Lower lobe of right lung (tissue), 2 donors: ENCODE data around the gene ANGPTL4. TPM values are rescaled to one million over a fixed set of nuclear protein-coding genes. Genes with fewer than 3 reads are reported as not detected.
"Not testable (repeated sequence)": the region's sequence is repeated elsewhere in the genome, so short reads cannot be mapped to it uniquely, and the experiment has no call there.

Experiments used
- ATAC-seq, 2 donors: fragments of 200-7000 bp; cut with Tn5 transposase; one replicate each; pipeline ENCODE4 v1.9.1; 2020 to 2022; ENCODE audit warnings: mild to moderate bottlenecking in 2 of 2, moderate library complexity in 2 of 2
- DNase-seq: peaks from one replicate; pipeline ENCODE4 v3.0.0-alpha.2; 2020
- H3K27ac ChIP-seq: fragments of 200-600 bp; one replicate; pipeline ENCODE4 v1.8.0; 2022
- H3K27me3 ChIP-seq: fragments of 200-600 bp; one replicate; pipeline ENCODE4 v1.8.0; 2022; ENCODE audit warnings: low read depth
- H3K36me3 ChIP-seq: fragments of 200-600 bp; one replicate; pipeline ENCODE4 v1.8.0; 2022; ENCODE audit warnings: mild to moderate bottlenecking
- H3K4me1 ChIP-seq: fragments of 200-600 bp; one replicate; pipeline ENCODE4 v1.8.0; 2022
- H3K4me3 ChIP-seq: fragments of 200-600 bp; one replicate; pipeline ENCODE4 v1.8.0; 2022; ENCODE audit warnings: mild to moderate bottlenecking
- H3K9me3 ChIP-seq: fragments of 200-600 bp; one replicate; pipeline ENCODE4 v1.8.0; 2022
- intact Hi-C: fragments of 100-400 bp; cut with DNase I; formaldehyde crosslinking; loops from one replicate; pipeline ENCODE4 v1.11.0; 2022
- total RNA-seq: library from RNA; stranded (reverse); fragmentation: NEBNext Ultra II Directional; extraction: Animal tissue kit (Norgen Biotek cat#: 25700); gene quantifications from one replicate; pipeline ENCODE4 v1.2.1, GENCODE V29; 2021
- TF ChIP-seq, protein P1 (sequence below): fragments of 200-600 bp; IDR thresholded peaks from one replicate; pipeline ENCODE4 v1.8.0; 2022; ENCODE audit warnings: antibody characterized with exemption, mild to moderate bottlenecking
- donor health status: DM: no; HTN: yes; CAD: no; lungs with severe emphysema.

Gene ANGPTL4
- total RNA-seq, 1 donor from 2014 or later: 11.0 TPM

DNA sequence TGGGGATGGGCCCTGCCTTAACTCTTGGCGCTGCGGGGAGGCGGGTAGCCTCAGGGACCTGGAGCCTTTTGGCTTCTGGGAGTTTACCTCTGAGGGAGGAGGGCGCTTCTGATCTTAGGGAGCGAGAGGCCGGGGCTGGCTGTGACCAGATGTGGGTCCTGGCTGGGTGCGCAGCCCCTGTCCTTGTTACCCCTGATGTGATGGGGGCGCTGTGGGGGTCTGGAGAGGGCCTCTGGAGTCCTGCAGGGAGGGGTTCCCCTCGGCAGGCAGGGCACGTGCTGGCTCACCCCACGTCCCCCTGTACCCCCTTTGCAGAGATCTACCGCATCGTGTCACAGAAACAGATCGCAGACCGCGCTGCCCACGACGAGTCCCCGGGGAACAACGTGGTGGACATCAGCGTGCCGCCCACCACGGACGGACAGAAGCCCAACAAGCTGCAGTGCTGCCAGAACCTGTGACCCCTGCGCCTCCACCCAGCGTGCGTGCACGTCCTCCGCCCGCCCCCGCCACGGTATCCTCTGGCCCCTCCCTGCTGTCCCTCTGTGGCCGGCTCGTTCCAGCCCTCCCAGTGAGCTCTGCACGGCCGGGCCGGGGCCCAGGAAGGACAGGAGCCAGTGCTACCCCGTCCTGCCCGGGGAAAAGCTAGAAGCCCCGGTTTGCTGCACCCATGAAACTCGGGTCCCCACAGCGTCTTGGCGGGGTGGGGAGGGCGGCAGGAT is 39.3 kb downstream of the ANGPTL4 start:
- Histone ChIP-seq H3K9me3 (no peaks in the 10 kb centered on the region), H3K36me3 (peaks cover 63% of the 10 kb centered on the region), H3K27me3 (no peaks in the 10 kb centered on the region), H3K4me1 (no peaks in the 10 kb centered on the region), H3K4me3 (no peak overlapping the region), H3K27ac (no peak overlapping the region)
- DNase-seq (no peak), ATAC-seq (peak in 1 of 2 donors; percentile 8)
- TF ChIP-seq, protein P1, sequence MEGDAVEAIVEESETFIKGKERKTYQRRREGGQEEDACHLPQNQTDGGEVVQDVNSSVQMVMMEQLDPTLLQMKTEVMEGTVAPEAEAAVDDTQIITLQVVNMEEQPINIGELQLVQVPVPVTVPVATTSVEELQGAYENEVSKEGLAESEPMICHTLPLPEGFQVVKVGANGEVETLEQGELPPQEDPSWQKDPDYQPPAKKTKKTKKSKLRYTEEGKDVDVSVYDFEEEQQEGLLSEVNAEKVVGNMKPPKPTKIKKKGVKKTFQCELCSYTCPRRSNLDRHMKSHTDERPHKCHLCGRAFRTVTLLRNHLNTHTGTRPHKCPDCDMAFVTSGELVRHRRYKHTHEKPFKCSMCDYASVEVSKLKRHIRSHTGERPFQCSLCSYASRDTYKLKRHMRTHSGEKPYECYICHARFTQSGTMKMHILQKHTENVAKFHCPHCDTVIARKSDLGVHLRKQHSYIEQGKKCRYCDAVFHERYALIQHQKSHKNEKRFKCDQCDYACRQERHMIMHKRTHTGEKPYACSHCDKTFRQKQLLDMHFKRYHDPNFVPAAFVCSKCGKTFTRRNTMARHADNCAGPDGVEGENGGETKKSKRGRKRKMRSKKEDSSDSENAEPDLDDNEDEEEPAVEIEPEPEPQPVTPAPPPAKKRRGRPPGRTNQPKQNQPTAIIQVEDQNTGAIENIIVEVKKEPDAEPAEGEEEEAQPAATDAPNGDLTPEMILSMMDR: no peak
- intact Hi-C loops: no loop called here

DNA sequence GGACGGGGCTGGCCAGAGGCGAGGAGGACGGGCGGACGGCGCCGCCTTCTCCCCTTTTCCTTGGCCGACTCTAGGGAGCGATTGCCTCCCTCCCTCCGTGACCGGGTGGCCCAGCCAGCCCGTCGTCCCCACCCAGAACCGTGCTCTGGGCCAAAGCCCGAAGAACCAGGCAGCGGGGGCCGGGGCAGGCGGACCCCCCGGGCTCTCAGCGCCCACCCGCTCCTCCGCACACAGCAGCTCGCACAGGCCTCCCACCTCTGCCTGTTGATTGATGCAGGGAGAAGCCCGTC is 39.8 kb downstream of the ANGPTL4 start:
- intact Hi-C loops: no loop called here
- ATAC-seq (peak in 1 of 2 donors; percentile 3), DNase-seq (peak; percentile 39)
- TF ChIP-seq, protein P1: no peak
- Histone ChIP-seq H3K36me3 (peaks cover 63% of the 10 kb centered on the region), H3K4me3 (no peak overlapping the region), H3K4me1 (no peaks in the 10 kb centered on the region), H3K9me3 (no peaks in the 10 kb centered on the region), H3K27me3 (no peaks in the 10 kb centered on the region), H3K27ac (no peak overlapping the region)

DNA sequence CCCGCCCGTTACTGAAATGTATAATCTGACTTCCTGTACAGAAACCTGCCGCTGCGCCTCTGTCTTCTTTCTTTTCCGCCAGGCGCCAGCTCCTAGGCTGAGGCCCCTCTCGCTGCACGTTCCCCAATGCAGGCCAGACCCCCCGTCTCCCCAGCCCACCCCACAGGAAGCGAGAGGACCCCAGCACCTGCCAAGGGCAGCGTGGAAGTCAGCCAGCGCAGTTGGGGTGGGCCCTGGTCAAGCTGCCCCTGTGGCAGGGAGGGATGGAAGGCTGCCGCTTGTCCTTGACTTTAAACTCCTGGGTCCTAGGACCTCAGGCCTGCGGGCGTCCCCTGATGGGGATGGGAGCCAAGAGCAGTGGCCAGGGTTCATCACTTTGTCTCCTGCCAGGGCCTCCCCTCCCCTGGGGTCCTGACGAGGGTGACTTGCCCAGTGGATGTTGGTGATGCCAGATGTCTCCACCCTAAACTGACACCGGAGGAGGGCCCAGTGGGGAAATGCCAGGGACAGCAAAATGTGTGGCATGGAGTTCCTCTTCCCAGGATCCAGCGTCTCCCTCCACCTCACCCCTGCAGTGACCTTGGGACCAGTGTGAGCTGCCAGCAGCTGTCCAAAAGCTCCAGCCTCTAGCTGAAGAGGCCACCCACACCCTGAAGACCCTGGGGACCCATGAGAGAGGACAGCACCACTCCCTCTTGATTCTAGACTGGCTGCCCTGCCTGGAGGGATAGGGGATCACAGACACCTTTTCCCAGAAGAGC is 40.6 kb downstream of the ANGPTL4 start:
- Histone ChIP-seq H3K27ac (no peak overlapping the region), H3K27me3 (no peaks in the 10 kb centered on the region), H3K4me1 (no peaks in the 10 kb centered on the region), H3K36me3 (peaks cover 57% of the 10 kb centered on the region), H3K9me3 (no peaks in the 10 kb centered on the region), H3K4me3 (no peak overlapping the region)
- DNase-seq: peak; percentile 32
- ATAC-seq: no peak
- intact Hi-C loops: no loop called here
- TF ChIP-seq, protein P1: no peak

DNA sequence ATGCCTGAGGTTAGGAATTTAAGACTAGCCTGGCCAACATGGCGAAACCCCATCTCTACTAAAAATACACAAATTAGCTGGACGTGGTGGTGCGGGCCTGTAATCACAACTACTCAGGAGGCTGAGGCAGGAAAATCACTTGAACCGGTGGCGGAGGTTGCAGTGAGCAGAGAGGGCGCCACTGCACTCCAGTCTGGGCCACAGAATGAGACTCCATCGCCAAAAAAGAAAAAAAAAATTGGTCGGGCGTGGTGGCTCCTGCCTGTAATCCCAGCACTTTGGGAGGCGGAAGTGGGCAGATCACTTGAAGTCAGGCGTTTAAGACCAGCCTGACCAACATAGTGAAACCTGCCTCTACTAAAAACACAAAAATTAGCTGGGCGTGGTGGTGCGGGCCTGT is 46.8 kb downstream of the ANGPTL4 start:
- DNase-seq, intact Hi-C loops, H3K4me3 ChIP-seq, H3K27me3 ChIP-seq, H3K36me3 ChIP-seq, ATAC-seq, H3K27ac ChIP-seq, H3K9me3 ChIP-seq: not testable (repeated sequence)
- peaks cover 22% of the 10 kb centered on the region for H3K4me1 ChIP-seq

DNA sequence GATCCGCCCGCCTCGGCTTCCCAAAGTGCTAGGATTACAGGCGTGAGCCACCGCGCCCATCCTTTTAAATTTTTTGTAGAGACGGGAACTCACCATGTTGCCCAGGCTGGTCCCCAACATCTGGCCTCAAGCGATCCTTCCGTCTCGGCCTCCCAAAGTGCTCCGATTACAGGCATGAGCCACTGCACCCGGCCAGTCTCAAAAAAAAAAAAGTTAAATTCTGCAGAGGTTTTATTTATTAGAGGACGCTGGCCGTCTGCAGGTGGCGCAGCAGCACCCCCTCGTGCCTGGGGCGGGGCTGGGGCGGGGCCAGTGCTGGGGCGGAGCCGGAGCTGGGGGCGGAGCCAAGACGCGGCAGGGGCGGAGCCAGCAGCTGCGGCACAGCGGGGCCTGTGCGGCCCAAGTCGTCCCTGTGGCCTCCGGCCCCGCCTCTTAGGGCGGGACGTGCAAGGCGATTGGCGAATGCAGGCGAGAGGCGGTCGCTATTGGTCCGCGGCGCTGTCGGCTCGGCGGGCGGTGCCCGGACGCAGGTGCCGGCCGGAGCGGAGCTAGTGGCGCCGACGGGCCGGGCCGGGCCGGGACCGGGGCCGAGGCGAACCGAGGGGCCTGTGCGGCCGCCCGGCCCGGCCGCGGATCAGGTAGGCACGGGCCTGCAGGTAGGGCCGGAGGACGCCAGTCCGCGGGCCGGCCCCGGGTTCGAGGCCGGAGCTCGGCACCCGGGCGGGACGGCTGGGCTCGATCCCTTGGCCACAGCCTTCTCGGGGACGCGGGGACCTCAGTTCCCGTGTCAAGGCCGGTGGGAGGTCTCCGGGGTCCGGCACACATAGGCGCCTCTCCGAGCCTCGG is 49.1 kb downstream of the ANGPTL4 start, which contains the start of gene MARCHF2:
Gene MARCHF2 (plus strand): TSS at position 523 of the 846 bp plus-strand sequence. CDS start 8,536 bp downstream, outside the sequence.
- H3K4me1 ChIP-seq: peaks cover 42% of the 10 kb centered on the region
- DNase-seq: peak; percentile 97
- ATAC-seq: peak; percentile 100
- H3K9me3 ChIP-seq: no peaks in the 10 kb centered on the region
- intact Hi-C loops: no loop called here
- H3K27ac ChIP-seq: peak within 1 kb of the TSS; percentile 86
- TF ChIP-seq, protein P1: peak; percentile 65
- peak within 1 kb of the TSS; percentile 80 for H3K4me3 ChIP-seq
- H3K36me3 ChIP-seq: no peaks in the 10 kb centered on the region
- H3K27me3 ChIP-seq: no peaks in the 10 kb centered on the region
